ENCODE data around the gene RPL13.

RPL13 gene

DNA sequence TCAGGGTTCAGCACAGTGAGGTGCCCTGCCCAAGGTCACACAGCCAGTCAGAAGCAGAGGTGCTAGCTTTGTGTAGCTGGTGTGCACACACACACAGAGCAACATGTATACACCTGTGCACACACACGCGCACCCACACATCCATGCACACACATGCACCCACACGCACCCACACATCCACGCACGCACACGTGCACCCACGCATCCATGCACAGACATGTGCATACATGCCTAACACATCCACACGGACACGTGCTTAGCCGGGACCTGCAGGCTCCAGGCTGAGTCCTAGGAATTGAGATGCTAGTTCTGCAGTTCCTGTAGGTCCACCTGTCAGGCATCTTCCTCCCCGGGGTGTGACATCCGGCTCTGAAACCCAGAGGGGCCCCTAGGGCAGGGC is 39.9 kb downstream of the RPL13 start:
- DNase-seq, result no peak

- no peak for DNase-seq
Observed at GRCh38 chr16:89600956-89601355, 40.5 kb downstream of the RPL13 start.

DNA sequence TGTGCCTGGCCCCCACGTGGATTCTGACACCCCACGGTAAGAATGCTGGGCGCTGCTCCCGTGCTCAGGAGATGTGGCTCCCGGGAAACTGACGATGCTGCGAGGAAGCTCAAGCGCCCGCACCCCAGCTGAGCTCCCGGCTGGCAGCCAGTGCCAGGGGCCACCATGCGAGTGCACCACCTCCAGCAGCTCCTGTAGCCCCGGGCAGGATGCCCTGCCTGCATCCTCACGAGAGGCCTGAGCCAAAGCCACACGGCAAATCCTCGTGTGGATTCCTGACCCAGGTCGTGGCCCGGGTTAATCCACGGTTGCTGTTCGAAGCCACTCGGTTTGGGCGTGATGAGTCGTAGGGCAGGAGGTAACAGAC is 41.4 kb downstream of the RPL13 start:
- no peak for DNase-seq

DNA sequence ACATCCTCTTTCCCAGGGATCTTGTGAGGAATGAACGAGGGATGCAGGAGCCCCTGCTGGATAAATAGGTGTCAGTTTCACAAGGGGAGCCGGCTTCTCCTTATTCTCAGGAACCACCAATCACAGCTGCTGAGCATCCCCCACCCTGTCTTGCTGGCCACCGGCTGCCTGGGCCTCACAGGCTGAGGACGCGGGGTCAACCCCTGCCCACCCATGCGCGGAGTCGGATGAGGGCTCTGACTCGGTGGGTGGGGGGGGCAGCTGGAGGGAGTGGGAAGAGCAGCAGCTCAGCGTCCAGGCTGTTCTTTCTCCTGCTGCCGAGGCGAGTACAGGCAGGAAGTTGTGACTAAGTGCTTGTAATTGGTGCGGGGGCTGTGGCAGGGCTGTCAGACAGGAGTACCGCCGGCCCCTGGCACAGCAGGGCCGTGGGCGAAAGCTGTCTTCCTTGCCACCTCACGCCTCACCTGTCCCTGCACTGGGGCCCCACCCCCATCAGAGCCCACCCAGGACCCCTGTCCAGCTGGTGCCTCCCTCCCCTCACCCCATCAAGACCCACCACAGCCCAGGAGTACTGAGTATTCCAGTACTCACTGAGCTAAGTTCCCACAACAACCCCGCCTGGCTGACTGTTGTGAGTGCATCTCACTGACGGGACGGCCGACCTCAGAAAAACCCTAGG is 41.9 kb downstream of the RPL13 start:
- no peak for DNase-seq

GRCh38 chr16:89602952-89603590 is 42.6 kb downstream of the RPL13 start:
- no peak for DNase-seq

DNA sequence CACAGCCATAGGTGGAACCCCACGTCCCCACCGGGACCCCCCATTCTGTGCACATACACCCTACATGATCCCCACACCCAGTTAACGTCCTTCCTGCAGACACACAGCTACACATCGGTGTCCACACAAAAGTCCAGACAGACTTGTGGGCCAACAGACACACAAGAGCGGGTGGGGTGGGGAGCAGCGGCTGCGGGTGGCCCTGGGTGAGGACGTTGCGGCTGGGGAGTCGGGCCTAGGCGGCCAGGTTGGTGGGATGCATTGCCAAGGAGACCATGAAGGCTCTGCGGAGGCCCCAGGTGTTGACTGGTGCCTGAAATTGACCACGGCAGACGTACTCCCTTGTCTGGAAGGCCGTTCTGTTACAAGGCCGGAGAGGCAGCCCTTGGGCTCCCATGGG is 44.3 kb downstream of the RPL13 start:
- DNase-seq, result no peak

GRCh38 chr16:89605186-89605970 is 44.9 kb downstream of the RPL13 start:
- no peak for DNase-seq

GRCh38 chr16:89606006-89606405 is 45.5 kb downstream of the RPL13 start:
- DNase-seq, result no peak

GRCh38 chr16:89607453-89607852 is 47.0 kb downstream of the RPL13 start:
- DNase-seq, result no peak

- no peak for DNase-seq
Observed at GRCh38 chr16:89607937-89608740, 47.7 kb downstream of the RPL13 start.

DNA sequence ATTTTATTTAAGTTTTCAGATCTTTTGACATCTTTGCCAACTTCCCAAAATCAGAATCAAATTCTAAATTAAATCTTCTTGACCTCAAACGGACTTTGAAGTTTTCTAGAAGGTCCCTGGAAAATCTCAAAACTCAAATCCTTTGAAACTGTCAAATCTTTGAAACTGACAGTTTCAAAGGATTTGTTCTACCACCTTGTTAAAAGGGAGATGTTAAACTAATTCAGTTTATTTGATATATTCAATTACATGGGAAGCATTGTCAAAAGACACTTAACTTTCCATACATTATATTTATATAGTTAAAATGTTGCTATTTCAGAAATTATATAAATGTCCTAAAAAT is 49.6 kb downstream of the RPL13 start:
- DNase-seq, result no peak

- DNase-seq, result no peak
Observed at GRCh38 chr16:89612415-89613166, 52.1 kb downstream of the RPL13 start.

DNA sequence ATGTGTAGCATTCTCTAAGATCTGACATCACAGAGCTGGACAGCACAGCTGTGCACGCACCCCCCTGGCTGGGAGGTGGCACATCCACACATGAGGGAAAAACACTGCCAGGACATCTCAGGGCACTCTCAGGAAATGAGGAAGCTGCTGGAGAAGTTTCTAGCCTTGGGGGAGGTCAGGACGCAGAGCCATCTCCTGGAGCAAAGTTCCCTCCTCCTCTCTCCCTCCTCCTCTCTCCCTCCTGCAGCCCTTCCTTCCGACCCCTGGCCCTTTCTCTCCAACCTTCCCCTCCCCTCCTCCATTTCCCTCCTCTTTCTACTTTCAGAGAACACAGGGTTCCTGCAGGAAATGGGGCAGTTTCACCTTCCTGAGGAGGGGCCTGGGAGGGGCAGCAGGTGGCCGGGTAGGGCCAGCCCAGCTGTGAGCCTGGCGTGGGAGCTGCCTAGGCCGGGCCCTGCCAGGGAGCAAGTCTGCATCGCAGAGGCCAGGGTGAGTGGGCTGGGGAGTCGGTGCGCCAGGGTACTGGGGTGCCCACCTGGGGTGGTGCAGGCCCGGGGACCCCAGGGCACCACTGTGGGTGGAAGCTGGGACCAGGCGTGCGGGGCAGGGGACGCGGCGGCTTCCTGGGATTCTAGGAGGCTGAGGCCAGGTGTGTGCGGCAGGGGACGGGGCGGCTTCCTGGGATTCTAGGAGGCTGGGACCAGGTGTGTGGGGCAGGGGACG is 52.9 kb downstream of the RPL13 start, which contains the start of gene DPEP1:
DPEP1 (plus strand) TSS at position 412 of the 723 bp plus-strand sequence. CDS start 16,769 bp downstream, outside the sequence.
- no peak for DNase-seq

DNA sequence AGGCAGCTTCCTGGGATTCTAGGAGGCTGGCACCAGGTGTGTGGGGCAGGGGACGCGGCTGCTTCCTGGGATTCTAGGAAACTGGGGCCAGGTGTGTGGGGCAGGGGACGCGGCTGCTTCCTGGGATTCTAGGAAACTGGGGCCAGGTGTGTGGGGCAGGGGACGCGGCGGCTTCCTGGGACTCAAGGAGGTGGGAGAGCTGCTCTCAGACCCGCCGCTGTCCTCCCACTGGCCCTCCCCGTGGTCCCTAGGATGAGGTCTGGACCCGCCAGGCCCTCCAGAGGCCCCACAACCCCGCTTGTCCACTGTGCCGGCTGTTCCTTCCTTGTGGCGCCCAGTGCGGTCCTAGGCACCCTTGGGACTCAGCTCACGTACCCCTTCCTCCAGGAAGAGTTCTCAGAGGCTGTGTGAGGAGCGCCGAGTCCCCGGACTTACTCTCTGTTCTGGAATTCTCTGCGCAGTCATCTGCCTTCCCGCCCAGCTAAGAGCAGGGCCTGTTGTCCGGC is 53.5 kb downstream of the RPL13 start:
- DNase-seq, result no peak

All from cortex of kidney (tissue), 1 donor.